ENCODE results near the gene GTF3A.

GTF3A gene

GRCh38 chr13:27403727-27404385 lies 20.6 kb upstream of the GTF3A start:
- DNase-seq (ENCODE audit: low read depth, low spot score), result no peak
- no peak overlapping the region for H3K4me3 ChIP-seq (ENCODE audit: low read length)

GRCh38 chr13:27404680-27405079 lies 19.7 kb upstream of the GTF3A start:
- no peak overlapping the region for H3K4me3 ChIP-seq (ENCODE audit: low read length)
- DNase-seq (ENCODE audit: low read depth, low spot score), result no peak

- no peak for DNase-seq (ENCODE audit: low read depth, low spot score)
- H3K4me3 ChIP-seq (ENCODE audit: low read length), result no peak overlapping the region
These were observed 18.8 kb upstream of the GTF3A start for GRCh38 chr13:27405546-27406134.

GRCh38 chr13:27406178-27406939 lies 18.1 kb upstream of the GTF3A start:
- DNase-seq (ENCODE audit: low read depth, low spot score), result peak; percentile 50
- no peak overlapping the region for H3K4me3 ChIP-seq (ENCODE audit: low read length)

GRCh38 chr13:27408074-27408473 lies 16.3 kb upstream of the GTF3A start:
- H3K4me3 ChIP-seq (ENCODE audit: low read length), result no peak overlapping the region
- DNase-seq (ENCODE audit: low read depth, low spot score), result no peak

GRCh38 chr13:27409013-27409412 lies 15.4 kb upstream of the GTF3A start:
- H3K4me3 ChIP-seq (ENCODE audit: low read length), result no peak overlapping the region

GRCh38 chr13:27411341-27411740 lies 13.1 kb upstream of the GTF3A start:
- no peak overlapping the region for H3K4me3 ChIP-seq (ENCODE audit: low read length)
- DNase-seq (ENCODE audit: low read depth, low spot score), result no peak

More at GRCh38 chr13:27409013-27409412, 15.4 kb upstream of the GTF3A start:
- no peak for DNase-seq (ENCODE audit: low read depth, low spot score)

- DNase-seq (ENCODE audit: low read depth, low spot score), result no peak
- no peak overlapping the region for H3K4me3 ChIP-seq (ENCODE audit: low read length)
These were observed 9.3 kb upstream of the GTF3A start for GRCh38 chr13:27415116-27415515.

- H3K4me3 ChIP-seq (ENCODE audit: low read length), result no peak overlapping the region
- DNase-seq (ENCODE audit: low read depth, low spot score), result no peak
These were observed 5.1 kb upstream of the GTF3A start for GRCh38 chr13:27419328-27419727.

GRCh38 chr13:27421101-27421871 lies 3.1 kb upstream of the GTF3A start:
- no peak overlapping the region for H3K4me3 ChIP-seq (ENCODE audit: low read length)
- DNase-seq (ENCODE audit: low read depth, low spot score), result no peak

- no peak for DNase-seq (ENCODE audit: low read depth, low spot score)
- no peak overlapping the region for H3K4me3 ChIP-seq (ENCODE audit: low read length)
These were observed 1.1 kb upstream of the GTF3A start for GRCh38 chr13:27423333-27423732.

GRCh38 chr13:27425158-27425917 lies 919 bp downstream of the GTF3A start:
- peak overlapping the region; percentile 92 for H3K4me3 ChIP-seq (ENCODE audit: low read length)
- DNase-seq (ENCODE audit: low read depth, low spot score), result no peak

GRCh38 chr13:27425918-27426630 lies 1.7 kb downstream of the GTF3A start:
- DNase-seq (ENCODE audit: low read depth, low spot score), result peak; percentile 78

GRCh38 chr13:27427641-27428040 lies 3.2 kb downstream of the GTF3A start:
- no peak overlapping the region for H3K4me3 ChIP-seq (ENCODE audit: low read length)
- DNase-seq (ENCODE audit: low read depth, low spot score), result no peak

More at GRCh38 chr13:27425918-27426630, 1.7 kb downstream of the GTF3A start:
- peak overlapping the region; percentile 92 for H3K4me3 ChIP-seq (ENCODE audit: low read length)

- DNase-seq (ENCODE audit: low read depth, low spot score), result no peak
- H3K4me3 ChIP-seq (ENCODE audit: low read length), result no peak overlapping the region
These were observed 3.7 kb downstream of the GTF3A start for GRCh38 chr13:27428160-27428559.

- DNase-seq (ENCODE audit: low read depth, low spot score), result no peak
- no peak overlapping the region for H3K4me3 ChIP-seq (ENCODE audit: low read length)
These were observed 7.8 kb downstream of the GTF3A start for GRCh38 chr13:27432180-27432579.

- H3K4me3 ChIP-seq (ENCODE audit: low read length), result no peak overlapping the region
- no peak for DNase-seq (ENCODE audit: low read depth, low spot score)
These were observed 8.3 kb downstream of the GTF3A start for GRCh38 chr13:27432611-27433210.

- no peak overlapping the region for H3K4me3 ChIP-seq (ENCODE audit: low read length)
- no peak for DNase-seq (ENCODE audit: low read depth, low spot score)
These were observed 12.7 kb downstream of the GTF3A start for GRCh38 chr13:27437126-27437525.
